Lower lobe of right lung (tissue), 2 donors: ENCODE measurements around the gene BAX. TPM values are rescaled to one million over a fixed set of nuclear protein-coding genes. Genes with fewer than 3 reads are reported as not detected.
"Not testable (repeated sequence)": the region's sequence is repeated elsewhere in the genome, so short reads cannot be mapped to it uniquely, and the experiment has no call there.

Experiments
- ATAC-seq, 2 donors: fragments of 200-7000 bp; cut with Tn5 transposase; one replicate each; pipeline ENCODE4 v1.9.1; 2020 to 2022; ENCODE audit warnings: mild to moderate bottlenecking in 2 of 2, moderate library complexity in 2 of 2
- DNase-seq: peaks from one replicate; pipeline ENCODE4 v3.0.0-alpha.2; 2020
- H3K27ac ChIP-seq: fragments of 200-600 bp; one replicate; pipeline ENCODE4 v1.8.0; 2022
- H3K27me3 ChIP-seq: fragments of 200-600 bp; one replicate; pipeline ENCODE4 v1.8.0; 2022; ENCODE audit warnings: low read depth
- H3K36me3 ChIP-seq: fragments of 200-600 bp; one replicate; pipeline ENCODE4 v1.8.0; 2022; ENCODE audit warnings: mild to moderate bottlenecking
- H3K4me1 ChIP-seq: fragments of 200-600 bp; one replicate; pipeline ENCODE4 v1.8.0; 2022
- H3K4me3 ChIP-seq: fragments of 200-600 bp; one replicate; pipeline ENCODE4 v1.8.0; 2022; ENCODE audit warnings: mild to moderate bottlenecking
- H3K9me3 ChIP-seq: fragments of 200-600 bp; one replicate; pipeline ENCODE4 v1.8.0; 2022
- intact Hi-C: fragments of 100-400 bp; cut with DNase I; formaldehyde crosslinking; loops from one replicate; pipeline ENCODE4 v1.11.0; 2022
- long read RNA-seq: library from polyadenylated mRNA; unstranded; transcript quantifications from one replicate; pipeline ENCODE4 v2.0.0, GENCODE V29; 2021
- total RNA-seq: library from RNA; stranded (reverse); fragmentation: NEBNext Ultra II Directional; extraction: Animal tissue kit (Norgen Biotek cat#: 25700); gene quantifications from one replicate; pipeline ENCODE4 v1.2.1, GENCODE V29; 2021
- TF ChIP-seq, protein P1 (sequence below): fragments of 200-600 bp; IDR thresholded peaks from one replicate; pipeline ENCODE4 v1.8.0; 2022; ENCODE audit warnings: antibody characterized with exemption, mild to moderate bottlenecking
- donor health status: DM: no; HTN: yes; CAD: no; lungs with severe emphysema.

The BAX gene
- 142 TPM for total RNA-seq
- long read RNA-seq, transcript BAX-202 (6 exons, 793 nt): major isoform, 11 of 19 reads
- long read RNA-seq, partial matches to known transcripts: 1 of 19 reads
- long read RNA-seq, other reads (novel, unspliced or antisense): 3 of 19 reads

- Histone ChIP-seq H3K9me3 (no peaks in the 10 kb centered on the region), H3K4me1 (peaks cover 18% of the 10 kb centered on the region), H3K36me3 (peaks cover 11% of the 10 kb centered on the region), H3K27ac (peak within 1 kb of the TSS; percentile 92), H3K27me3 (no peaks in the 10 kb centered on the region), H3K4me3 (peak within 1 kb of the TSS; percentile 100)
- intact Hi-C loops: no loop called here
- TF ChIP-seq, protein P1, sequence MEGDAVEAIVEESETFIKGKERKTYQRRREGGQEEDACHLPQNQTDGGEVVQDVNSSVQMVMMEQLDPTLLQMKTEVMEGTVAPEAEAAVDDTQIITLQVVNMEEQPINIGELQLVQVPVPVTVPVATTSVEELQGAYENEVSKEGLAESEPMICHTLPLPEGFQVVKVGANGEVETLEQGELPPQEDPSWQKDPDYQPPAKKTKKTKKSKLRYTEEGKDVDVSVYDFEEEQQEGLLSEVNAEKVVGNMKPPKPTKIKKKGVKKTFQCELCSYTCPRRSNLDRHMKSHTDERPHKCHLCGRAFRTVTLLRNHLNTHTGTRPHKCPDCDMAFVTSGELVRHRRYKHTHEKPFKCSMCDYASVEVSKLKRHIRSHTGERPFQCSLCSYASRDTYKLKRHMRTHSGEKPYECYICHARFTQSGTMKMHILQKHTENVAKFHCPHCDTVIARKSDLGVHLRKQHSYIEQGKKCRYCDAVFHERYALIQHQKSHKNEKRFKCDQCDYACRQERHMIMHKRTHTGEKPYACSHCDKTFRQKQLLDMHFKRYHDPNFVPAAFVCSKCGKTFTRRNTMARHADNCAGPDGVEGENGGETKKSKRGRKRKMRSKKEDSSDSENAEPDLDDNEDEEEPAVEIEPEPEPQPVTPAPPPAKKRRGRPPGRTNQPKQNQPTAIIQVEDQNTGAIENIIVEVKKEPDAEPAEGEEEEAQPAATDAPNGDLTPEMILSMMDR: no peak
- ATAC-seq (peak; percentile 95 to 97), DNase-seq (peak; percentile 98)
These were observed at the start of gene BAX for GRCh38 chr19:48954595-48955307. Gene BAX (plus strand): TSS chr19:48954875. CDS start chr19:48954929, 54 bp downstream.

DNA sequence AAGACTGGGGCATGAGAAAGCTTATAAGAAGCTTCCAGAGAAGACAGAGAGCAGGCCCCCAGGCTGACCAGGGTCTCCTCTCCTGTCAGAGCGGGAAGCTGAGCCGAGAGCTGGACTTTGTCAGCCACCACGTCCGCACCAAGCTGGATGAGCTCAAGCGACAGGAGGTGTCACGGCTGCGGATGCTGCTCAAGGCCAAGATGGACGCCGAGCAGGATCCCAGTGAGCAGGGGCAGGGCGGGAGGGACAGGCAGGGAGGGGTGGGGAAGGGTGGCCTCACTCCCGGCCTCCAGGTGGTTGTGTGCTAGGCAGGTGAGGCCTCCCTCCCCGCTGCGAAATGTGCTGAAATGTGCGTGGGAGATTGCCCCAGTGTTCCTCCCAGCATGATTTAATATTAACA, 49.0 kb upstream of the BAX start:
- H3K27ac ChIP-seq: peak overlapping the region; percentile 31
- no peaks in the 10 kb centered on the region for H3K27me3 ChIP-seq
- DNase-seq (no peak), ATAC-seq (no peak)
- TF ChIP-seq, protein P1: no peak
- intact Hi-C loops: no loop called here
- H3K9me3 ChIP-seq: no peaks in the 10 kb centered on the region
- H3K4me3 ChIP-seq: no peak overlapping the region
- peaks cover 37% of the 10 kb centered on the region for H3K4me1 ChIP-seq
- peaks cover 67% of the 10 kb centered on the region for H3K36me3 ChIP-seq

GRCh38 chr19:48906324-48906723, 48.4 kb upstream of the BAX start:
- Histone ChIP-seq H3K27me3 (no peaks in the 10 kb centered on the region), H3K27ac (no peak overlapping the region), H3K4me1 (peaks cover 31% of the 10 kb centered on the region), H3K9me3 (no peaks in the 10 kb centered on the region), H3K36me3 (peaks cover 73% of the 10 kb centered on the region), H3K4me3 (no peak overlapping the region)
- DNase-seq (no peak), ATAC-seq (no peak)
- intact Hi-C loops: no loop called here
- TF ChIP-seq, protein P1: no peak

DNA sequence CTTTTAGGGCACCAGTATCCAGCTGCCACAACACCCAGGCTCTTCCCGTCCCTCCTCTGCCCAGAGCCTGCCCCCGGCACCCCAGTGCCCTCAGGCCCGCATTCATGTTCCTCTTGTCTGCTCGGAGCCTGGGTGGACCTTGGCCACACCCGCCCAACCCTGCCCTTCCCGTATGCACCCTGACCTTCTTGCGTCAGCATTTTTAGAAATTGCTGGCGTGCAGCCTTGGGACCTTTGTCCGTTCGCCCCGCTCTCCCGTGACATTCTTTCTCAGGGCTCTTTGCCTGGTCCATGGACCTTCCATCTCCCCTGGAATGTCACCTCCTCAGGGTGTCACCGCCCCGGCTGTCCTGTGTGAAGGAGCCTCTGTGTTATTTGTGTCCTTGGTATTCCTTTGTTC, 47.0 kb upstream of the BAX start:
- intact Hi-C loops: no loop called here
- ATAC-seq: peak; percentile 75 to 90
- Histone ChIP-seq H3K9me3 (no peaks in the 10 kb centered on the region), H3K4me1 (peaks cover 17% of the 10 kb centered on the region), H3K27me3 (no peaks in the 10 kb centered on the region), H3K4me3 (no peak overlapping the region), H3K27ac (peak overlapping the region; percentile 62), H3K36me3 (peaks cover 83% of the 10 kb centered on the region)
- peak; percentile 84 for DNase-seq
- TF ChIP-seq, protein P1: no peak

GRCh38 chr19:48909424-48910077, 45.1 kb upstream of the BAX start:
- intact Hi-C loops, DNase-seq, ATAC-seq, H3K4me3 ChIP-seq, H3K9me3 ChIP-seq, H3K27me3 ChIP-seq: not testable (repeated sequence)
- peak overlapping the region; percentile 65 for H3K27ac ChIP-seq
- peaks cover 12% of the 10 kb centered on the region for H3K4me1 ChIP-seq
- H3K36me3 ChIP-seq: peaks cover 98% of the 10 kb centered on the region

DNA sequence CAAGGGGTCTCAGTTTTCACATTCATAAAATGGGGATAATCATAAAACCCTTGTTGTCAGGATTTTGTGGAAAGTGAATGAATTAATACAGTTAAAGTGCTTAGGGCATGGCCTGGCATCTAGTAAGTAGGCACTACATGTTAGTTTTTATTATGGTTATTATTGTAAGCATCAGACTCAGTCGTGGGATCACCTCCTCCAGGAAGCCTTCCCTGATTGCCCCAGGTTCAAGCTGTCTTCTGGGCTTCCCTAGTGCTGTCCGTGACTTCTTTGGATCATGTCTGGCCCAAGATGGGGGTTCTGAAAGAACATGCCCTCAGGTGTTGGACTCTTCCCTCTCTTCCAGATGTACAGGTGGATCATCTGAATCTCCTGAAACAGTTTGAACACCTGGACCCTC, 43.9 kb upstream of the BAX start:
- no peak overlapping the region for H3K4me3 ChIP-seq
- peak overlapping the region; percentile 4 for H3K27ac ChIP-seq
- no peaks in the 10 kb centered on the region for H3K9me3 ChIP-seq
- no peak for DNase-seq
- intact Hi-C loops: no loop called here
- peaks cover 98% of the 10 kb centered on the region for H3K36me3 ChIP-seq
- TF ChIP-seq, protein P1: no peak
- no peak for ATAC-seq
- peaks cover 12% of the 10 kb centered on the region for H3K4me1 ChIP-seq
- H3K27me3 ChIP-seq: no peaks in the 10 kb centered on the region
